OCI-LY3 (cell line): Measurements from ENCODE around the gene FAM149B1.

Experiments
- H2AFZ ChIP-seq: fragments of 200-600, 300-600 bp; shearing (Covaris generic); 2 replicates; pipeline ENCODE4 v1.6.0; 2014; ENCODE audit warnings: antibody characterized with exemption, low read depth, low read length
- H3K27ac ChIP-seq: fragments of 200-600, 300-600 bp; sonication (generic); 2 replicates; pipeline ENCODE4 v1.5.1; 2014; ENCODE audit warnings: mild to moderate bottlenecking, low read length, moderate library complexity, mixed read lengths
- H3K27me3 ChIP-seq: fragments of 200-600, 300-600 bp; sonication (generic); 2 replicates; pipeline ENCODE4 v1.6.1; 2014; ENCODE audit warnings: low read depth, low read length, mixed read lengths
- H3K36me3 ChIP-seq: fragments of 200-600, 300-600 bp; sonication (generic); replicated peaks from 2 replicates; pipeline ENCODE3; 2014; ENCODE audit warnings: low read depth, low read length, mixed read lengths
- H3K4me1 ChIP-seq: fragments of 300-600, 200-600 bp; sonication (generic); 2 replicates; pipeline ENCODE4 v1.6.1; 2014; ENCODE audit warnings: low read length, mixed read lengths
- H3K4me2 ChIP-seq: fragments of 200-600, 300-600 bp; sonication (generic); 2 replicates; pipeline ENCODE4 v1.6.1; 2014; ENCODE audit warnings: low read length, mixed read lengths
- H3K4me3 ChIP-seq: fragments of 300-600, 200-600 bp; sonication (generic); 2 replicates; pipeline ENCODE4 v1.5.1; 2014; ENCODE audit warnings: antibody characterized with exemption, mild to moderate bottlenecking, low read length, moderate library complexity
- H3K79me2 ChIP-seq: fragments of 300-600, 200-600 bp; shearing (Covaris generic); 2 replicates; pipeline ENCODE4 v1.6.1; 2014; ENCODE audit warnings: mild to moderate bottlenecking, low read length, mixed read lengths
- H3K9ac ChIP-seq: fragments of 300-600, 200-600 bp; shearing (Covaris generic); 2 replicates; pipeline ENCODE4 v1.6.0; 2014; ENCODE audit warnings: mild to moderate bottlenecking, low read length, moderate library complexity
- H3K9me3 ChIP-seq: fragments of 200-600, 300-600 bp; shearing (Covaris generic); 2 replicates; pipeline ENCODE4 v1.6.1; 2014; ENCODE audit warnings: low read length, mixed read lengths; ENCODE audit not compliant: insufficient read depth
- H4K20me1 ChIP-seq: fragments of 200-600, 300-600 bp; sonication (generic); 2 replicates; pipeline ENCODE4 v1.6.1; 2016; ENCODE audit warnings: low read length, mixed read lengths; ENCODE audit not compliant: insufficient read depth
- EZH2phosphoT487 ChIP-seq: fragments of 200-600 bp; shearing (Covaris generic); IDR thresholded peaks from 2 replicates; pipeline ENCODE4 v1.6.1; 2018; ENCODE audit warnings: antibody characterized with exemption, mixed run types, low read depth
- TF ChIP-seq, protein P1 (sequence below): fragments of 200-600, 300-600 bp; sonication (generic); IDR thresholded peaks from 2 replicates; pipeline ENCODE4 v1.5.1; 2014; ENCODE audit warnings: antibody characterized with exemption, low read length, low read depth

FAM149B1 gene

DNA sequence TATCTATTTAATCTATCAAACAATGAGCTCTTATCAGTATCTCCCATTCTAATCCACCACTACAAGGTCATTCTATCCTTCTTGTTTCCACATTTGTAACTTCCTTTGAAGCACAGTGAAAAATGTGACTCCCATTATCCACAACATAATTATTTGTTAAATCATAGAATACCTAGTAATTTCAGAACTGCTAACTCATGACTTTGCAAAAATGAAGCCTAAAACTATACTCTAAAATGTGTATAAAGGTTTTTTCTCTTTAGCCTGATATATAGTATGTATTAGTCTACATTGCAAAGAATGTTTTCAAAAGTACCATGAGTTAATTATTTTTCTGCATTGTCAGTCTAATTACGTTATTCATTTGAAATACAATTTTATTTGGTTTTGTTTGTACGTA is 96.5 kb downstream of the FAM149B1 start:
- Histone ChIP-seq H3K4me1 (no peaks in the 10 kb centered on the region), H4K20me1 (no peaks in the 10 kb centered on the region), H3K27ac (no peak overlapping the region), H3K27me3 (no peaks in the 10 kb centered on the region), H3K9ac (no peak overlapping the region), H2AFZ (no peak overlapping the region), H3K4me3 (no peak overlapping the region), H3K9me3 (no peaks in the 10 kb centered on the region), H3K36me3 (no peaks in the 10 kb centered on the region), H3K4me2 (no peak overlapping the region), H3K79me2 (no peaks in the 10 kb centered on the region)
- TF ChIP-seq, protein P1, sequence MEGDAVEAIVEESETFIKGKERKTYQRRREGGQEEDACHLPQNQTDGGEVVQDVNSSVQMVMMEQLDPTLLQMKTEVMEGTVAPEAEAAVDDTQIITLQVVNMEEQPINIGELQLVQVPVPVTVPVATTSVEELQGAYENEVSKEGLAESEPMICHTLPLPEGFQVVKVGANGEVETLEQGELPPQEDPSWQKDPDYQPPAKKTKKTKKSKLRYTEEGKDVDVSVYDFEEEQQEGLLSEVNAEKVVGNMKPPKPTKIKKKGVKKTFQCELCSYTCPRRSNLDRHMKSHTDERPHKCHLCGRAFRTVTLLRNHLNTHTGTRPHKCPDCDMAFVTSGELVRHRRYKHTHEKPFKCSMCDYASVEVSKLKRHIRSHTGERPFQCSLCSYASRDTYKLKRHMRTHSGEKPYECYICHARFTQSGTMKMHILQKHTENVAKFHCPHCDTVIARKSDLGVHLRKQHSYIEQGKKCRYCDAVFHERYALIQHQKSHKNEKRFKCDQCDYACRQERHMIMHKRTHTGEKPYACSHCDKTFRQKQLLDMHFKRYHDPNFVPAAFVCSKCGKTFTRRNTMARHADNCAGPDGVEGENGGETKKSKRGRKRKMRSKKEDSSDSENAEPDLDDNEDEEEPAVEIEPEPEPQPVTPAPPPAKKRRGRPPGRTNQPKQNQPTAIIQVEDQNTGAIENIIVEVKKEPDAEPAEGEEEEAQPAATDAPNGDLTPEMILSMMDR = no peak
- no peak for TF ChIP-seq EZH2phosphoT487

DNA sequence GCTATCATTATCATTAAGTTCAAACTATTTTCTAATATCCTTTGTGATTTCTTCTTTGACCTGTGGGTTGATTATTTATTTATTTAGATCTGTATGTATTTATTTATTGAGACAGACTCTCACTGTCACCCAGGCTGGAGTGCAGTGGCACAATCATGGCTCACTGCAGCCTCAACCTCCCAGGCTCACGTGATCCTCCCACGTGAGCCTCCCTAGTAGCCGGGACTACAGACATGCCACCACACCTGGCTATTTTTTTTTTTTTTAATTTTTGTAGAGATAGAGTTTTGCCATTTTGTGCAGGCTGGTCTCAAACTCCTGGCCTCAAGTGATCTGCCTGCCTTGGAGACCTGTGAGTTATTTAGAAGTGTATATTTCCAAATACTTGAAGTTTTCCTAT is 113.2 kb downstream of the FAM149B1 start:
- Histone ChIP-seq H3K9ac (no peak overlapping the region), H3K79me2 (no peaks in the 10 kb centered on the region), H3K4me3 (no peak overlapping the region), H3K36me3 (no peaks in the 10 kb centered on the region), H3K4me1 (peaks cover 5% of the 10 kb centered on the region), H2AFZ (no peak overlapping the region), H3K27ac (no peak overlapping the region), H3K27me3 (no peaks in the 10 kb centered on the region), H3K9me3 (no peaks in the 10 kb centered on the region), H3K4me2 (no peak overlapping the region), H4K20me1 (no peaks in the 10 kb centered on the region)
- TF ChIP-seq EZH2phosphoT487 = no peak
- TF ChIP-seq, protein P1 = no peak

DNA sequence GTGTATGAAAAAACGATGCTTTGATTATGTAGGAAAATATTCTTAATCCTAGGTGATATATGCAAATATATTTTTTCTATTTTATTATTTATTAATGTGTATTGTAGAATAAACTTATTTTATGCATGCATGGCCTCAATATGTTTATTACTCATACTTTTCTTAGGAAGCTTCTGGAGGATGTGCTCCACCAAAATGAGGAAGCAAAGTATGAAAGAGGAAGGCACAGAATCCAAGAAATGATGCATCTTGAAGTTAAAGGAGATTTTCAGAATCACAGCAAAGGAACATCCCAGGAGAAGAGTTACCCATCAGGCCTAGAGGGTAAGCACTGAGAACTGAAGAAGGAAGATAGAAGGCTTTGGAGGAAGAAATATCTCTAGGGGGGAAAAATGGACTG is 119.5 kb downstream of the FAM149B1 start:
- no peak for TF ChIP-seq EZH2phosphoT487
- TF ChIP-seq, protein P1 = no peak
- Histone ChIP-seq H3K4me2 (no peak overlapping the region), H3K4me1 (peaks cover 8% of the 10 kb centered on the region), H3K79me2 (no peaks in the 10 kb centered on the region), H3K9me3 (no peaks in the 10 kb centered on the region), H3K27me3 (no peaks in the 10 kb centered on the region), H3K27ac (no peak overlapping the region), H4K20me1 (no peaks in the 10 kb centered on the region), H3K36me3 (no peaks in the 10 kb centered on the region), H2AFZ (no peak overlapping the region), H3K4me3 (no peak overlapping the region), H3K9ac (no peak overlapping the region)

DNA sequence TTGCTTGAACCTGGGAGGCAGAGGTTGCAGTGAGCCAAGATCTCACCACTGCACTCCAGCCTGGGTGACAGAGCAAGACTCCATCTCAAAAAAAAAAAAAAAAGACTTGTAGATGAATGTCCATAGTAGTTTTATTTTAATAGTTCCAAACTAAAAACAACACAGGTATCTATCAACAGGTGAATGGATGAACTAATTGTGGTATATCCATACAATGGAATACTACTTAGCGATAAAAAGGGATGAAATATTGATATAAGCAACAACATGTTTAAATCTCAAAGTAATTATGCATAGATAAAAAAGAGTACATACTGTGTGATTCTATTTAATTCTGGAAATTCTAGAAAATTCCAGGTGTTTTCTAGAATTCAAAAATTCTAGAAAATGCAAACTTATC is 122.0 kb downstream of the FAM149B1 start:
- TF ChIP-seq EZH2phosphoT487 = no peak
- TF ChIP-seq, protein P1 = no peak
- no peak overlapping the region for H2AFZ ChIP-seq

More for the DNA sequence above, 122.0 kb downstream of the FAM149B1 start:
- Histone ChIP-seq H3K27ac (no peak overlapping the region), H3K4me2 (no peak overlapping the region), H3K36me3 (no peaks in the 10 kb centered on the region), H3K4me1 (peaks cover 7% of the 10 kb centered on the region), H3K9me3 (no peaks in the 10 kb centered on the region), H3K27me3 (no peaks in the 10 kb centered on the region), H3K79me2 (no peaks in the 10 kb centered on the region), H4K20me1 (no peaks in the 10 kb centered on the region), H3K9ac (no peak overlapping the region), H3K4me3 (no peak overlapping the region)
